Measurements from ENCODE around the gene TRHDE. TPM values are rescaled to one million over a fixed set of nuclear protein-coding genes. Genes with fewer than 3 reads are reported as not detected.

Gene TRHDE
- total RNA-seq, 5 donors from 2014 or later (not counting 1 experiment from before 2014, with no cell fraction given): 0.23 TPM; not detected in 4

GRCh38 chr12:72241552-72241951 is 30.6 kb upstream of the TRHDE start:
- Histone ChIP-seq H3K36me3 (ENCODE audit: control insufficient read depth in 2 of 2, extremely low read depth in 1 of 2, insufficient read depth in 1 of 2, low read length in 1 of 2) (no peaks in the 10 kb centered on the region), H3K27ac (ENCODE audit: low read length) (no peak overlapping the region), H3K9me3 (no peaks in the 10 kb centered on the region), H3K4me1 (ENCODE audit: control insufficient read depth in 1 of 2, extremely low read depth in 1 of 2, insufficient read depth in 2 of 2, low read length in 2 of 2) (no peaks in the 10 kb centered on the region), H3K27me3 (replicated peaks in 1 of 2; ENCODE audit: control insufficient read depth in 2 of 2, extremely low read depth in 1 of 2, insufficient read depth in 2 of 2, low read length in 1 of 2) (no peaks in the 10 kb centered on the region), H3K4me3 (ENCODE audit: control insufficient read depth in 1 of 2, extremely low read depth in 1 of 2, low read length in 1 of 2) (no peak overlapping the region)
- WGBS (ENCODE audit: insufficient coverage): no CpG with 5 or more reads among the region's 3 CpGs
- H3K9me3 Mint-ChIP-seq: peaks cover 2 to 15% (median 12%) of the 10 kb centered on the region in 3 donors
- H3K36me3 Mint-ChIP-seq: no peaks in the 10 kb centered on the region
- H3K27ac Mint-ChIP-seq: no peak overlapping the region
- H3K4me1 Mint-ChIP-seq: no peaks in the 10 kb centered on the region
- POLR2A ChIA-PET: no interaction called here
- CTCF ChIA-PET: interaction anchor here in 1 of 2 donors (0.5 kb wide), 1 partner anchor 994 kb away, joined by 3 read pairs; no protein-coding TSS in a partner anchor
- H3K4me3 Mint-ChIP-seq: no peak overlapping the region
- no peaks in the 10 kb centered on the region for H3K27me3 Mint-ChIP-seq
- DNase-seq (no peak), ATAC-seq (replicated peaks in 1 of 4) (no peak)

DNA sequence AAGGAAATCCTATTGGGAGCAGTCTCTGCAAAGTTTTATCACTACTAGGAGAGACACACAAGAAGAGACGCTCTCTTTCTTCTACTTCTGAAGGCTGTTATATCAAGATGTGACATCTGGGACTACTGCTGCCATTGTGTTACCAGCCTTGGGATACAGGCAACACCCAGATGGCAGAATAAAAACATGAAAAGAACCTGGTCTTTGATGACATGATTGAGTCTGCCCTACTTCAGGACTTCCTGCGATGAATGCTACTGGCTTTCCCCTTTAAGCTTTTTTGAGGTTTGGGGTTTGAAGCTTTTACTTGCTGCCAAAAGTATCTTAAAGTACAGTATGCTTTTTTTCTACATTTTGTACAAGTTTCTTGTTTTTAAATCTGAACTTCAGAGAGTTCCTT is 29.2 kb upstream of the TRHDE start:
- DNase-seq: no peak
- Mint-ChIP-seq H3K4me1 (no peaks in the 10 kb centered on the region), H3K27me3 (no peaks in the 10 kb centered on the region), H3K9me3 (peaks cover 1 to 12% (median 8%) of the 10 kb centered on the region in 3 donors), H3K27ac (no peak overlapping the region), H3K4me3 (no peak overlapping the region), H3K36me3 (no peaks in the 10 kb centered on the region)
- WGBS (ENCODE audit: insufficient coverage): 75% methylated on average over 1 of the region's 2 CpGs
- ChIA-PET POLR2A (no interaction called here), CTCF (no interaction called here)
- Histone ChIP-seq H3K9me3 (no peaks in the 10 kb centered on the region), H3K27me3 (replicated peaks in 1 of 2; ENCODE audit: control insufficient read depth in 2 of 2, extremely low read depth in 1 of 2, insufficient read depth in 2 of 2, low read length in 1 of 2) (no peaks in the 10 kb centered on the region), H3K4me1 (ENCODE audit: control insufficient read depth in 1 of 2, extremely low read depth in 1 of 2, insufficient read depth in 2 of 2, low read length in 2 of 2) (no peaks in the 10 kb centered on the region), H3K36me3 (ENCODE audit: control insufficient read depth in 2 of 2, extremely low read depth in 1 of 2, insufficient read depth in 1 of 2, low read length in 1 of 2) (no peaks in the 10 kb centered on the region), H3K27ac (ENCODE audit: low read length) (no peak overlapping the region), H3K4me3 (ENCODE audit: control insufficient read depth in 1 of 2, extremely low read depth in 1 of 2, low read length in 1 of 2) (no peak overlapping the region)
- ATAC-seq (replicated peaks in 1 of 4): no peak

GRCh38 chr12:72246370-72246769 is 25.8 kb upstream of the TRHDE start:
- Histone ChIP-seq H3K9me3 (no peaks in the 10 kb centered on the region), H3K4me3 (ENCODE audit: control insufficient read depth in 1 of 2, extremely low read depth in 1 of 2, low read length in 1 of 2) (no peak overlapping the region), H3K27ac (ENCODE audit: low read length) (no peak overlapping the region), H3K36me3 (ENCODE audit: control insufficient read depth in 2 of 2, extremely low read depth in 1 of 2, insufficient read depth in 1 of 2, low read length in 1 of 2) (no peaks in the 10 kb centered on the region), H3K4me1 (ENCODE audit: control insufficient read depth in 1 of 2, extremely low read depth in 1 of 2, insufficient read depth in 2 of 2, low read length in 2 of 2) (no peaks in the 10 kb centered on the region), H3K27me3 (replicated peaks in 1 of 2; ENCODE audit: control insufficient read depth in 2 of 2, extremely low read depth in 1 of 2, insufficient read depth in 2 of 2, low read length in 1 of 2) (no peaks in the 10 kb centered on the region)
- ATAC-seq (replicated peaks in 1 of 4) (no peak), DNase-seq (no peak)
- H3K36me3 Mint-ChIP-seq: no peaks in the 10 kb centered on the region
- H3K4me3 Mint-ChIP-seq: no peak overlapping the region
- no peak overlapping the region for H3K27ac Mint-ChIP-seq
- no peaks in the 10 kb centered on the region for H3K27me3 Mint-ChIP-seq
- WGBS (ENCODE audit: insufficient coverage): no CpG with 5 or more reads among the region's 4 CpGs
- ChIA-PET CTCF (no interaction called here), POLR2A (no interaction called here)
- no peaks in the 10 kb centered on the region for H3K4me1 Mint-ChIP-seq
- H3K9me3 Mint-ChIP-seq: peaks cover under 1 to 21% (median 3%) of the 10 kb centered on the region in 3 donors

- Mint-ChIP-seq H3K4me3 (no peak overlapping the region), H3K36me3 (no peaks in the 10 kb centered on the region), H3K27me3 (no peaks in the 10 kb centered on the region), H3K27ac (no peak overlapping the region), H3K9me3 (peaks cover 8 to 27% (median 9%) of the 10 kb centered on the region in 3 donors), H3K4me1 (no peaks in the 10 kb centered on the region)
- no CpG with 5 or more reads among the region's 2 CpGs for WGBS (ENCODE audit: insufficient coverage)
- Histone ChIP-seq H3K36me3 (ENCODE audit: control insufficient read depth in 2 of 2, extremely low read depth in 1 of 2, insufficient read depth in 1 of 2, low read length in 1 of 2) (no peaks in the 10 kb centered on the region), H3K9me3 (no peaks in the 10 kb centered on the region), H3K4me3 (ENCODE audit: control insufficient read depth in 1 of 2, extremely low read depth in 1 of 2, low read length in 1 of 2) (no peak overlapping the region), H3K27me3 (replicated peaks in 1 of 2; ENCODE audit: control insufficient read depth in 2 of 2, extremely low read depth in 1 of 2, insufficient read depth in 2 of 2, low read length in 1 of 2) (no peaks in the 10 kb centered on the region), H3K27ac (ENCODE audit: low read length) (no peak overlapping the region), H3K4me1 (ENCODE audit: control insufficient read depth in 1 of 2, extremely low read depth in 1 of 2, insufficient read depth in 2 of 2, low read length in 2 of 2) (no peaks in the 10 kb centered on the region)
- DNase-seq (no peak), ATAC-seq (replicated peaks in 1 of 4) (no peak)
- POLR2A ChIA-PET: no interaction called here
- CTCF ChIA-PET: no interaction called here
These were observed 21.8 kb upstream of the TRHDE start for GRCh38 chr12:72250346-72250745.

DNA sequence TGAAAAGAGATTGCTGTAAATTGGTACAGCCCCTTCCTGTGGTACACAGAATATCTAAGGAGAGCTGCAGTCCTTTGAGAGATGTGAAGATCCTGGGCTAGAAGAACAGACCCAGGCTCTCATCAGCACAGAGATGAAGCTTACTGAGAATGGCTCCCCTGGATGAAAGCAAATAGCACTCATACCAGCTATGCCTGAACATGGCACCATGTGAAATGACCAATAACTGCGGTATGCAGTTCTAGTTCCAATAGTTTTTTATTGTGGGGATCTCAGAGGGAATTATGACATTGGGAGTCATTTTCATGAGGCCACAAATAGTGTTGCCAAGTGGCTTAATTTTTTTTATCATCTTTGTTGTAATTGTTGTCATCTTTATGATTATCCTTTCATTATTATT is 15.4 kb upstream of the TRHDE start:
- Mint-ChIP-seq H3K9me3 (peaks cover 6 to 15% (median 14%) of the 10 kb centered on the region in 3 donors), H3K27ac (no peak overlapping the region), H3K4me3 (no peak overlapping the region), H3K4me1 (no peaks in the 10 kb centered on the region), H3K27me3 (peaks cover 0 to 2% of the 10 kb centered on the region in 2 donors), H3K36me3 (no peaks in the 10 kb centered on the region)
- Histone ChIP-seq H3K27ac (ENCODE audit: low read length) (no peak overlapping the region), H3K4me1 (ENCODE audit: control insufficient read depth in 1 of 2, extremely low read depth in 1 of 2, insufficient read depth in 2 of 2, low read length in 2 of 2) (no peaks in the 10 kb centered on the region), H3K9me3 (no peaks in the 10 kb centered on the region), H3K27me3 (replicated peaks in 1 of 2; ENCODE audit: control insufficient read depth in 2 of 2, extremely low read depth in 1 of 2, insufficient read depth in 2 of 2, low read length in 1 of 2) (no peaks in the 10 kb centered on the region), H3K36me3 (ENCODE audit: control insufficient read depth in 2 of 2, extremely low read depth in 1 of 2, insufficient read depth in 1 of 2, low read length in 1 of 2) (no peaks in the 10 kb centered on the region), H3K4me3 (ENCODE audit: control insufficient read depth in 1 of 2, extremely low read depth in 1 of 2, low read length in 1 of 2) (no peak overlapping the region)
- CTCF ChIA-PET: no interaction called here
- no peak for DNase-seq
- ATAC-seq (replicated peaks in 1 of 4): no peak
- POLR2A ChIA-PET: no interaction called here
- WGBS (ENCODE audit: insufficient coverage): 100% methylated on average over 1 of the region's 1 CpG

DNA sequence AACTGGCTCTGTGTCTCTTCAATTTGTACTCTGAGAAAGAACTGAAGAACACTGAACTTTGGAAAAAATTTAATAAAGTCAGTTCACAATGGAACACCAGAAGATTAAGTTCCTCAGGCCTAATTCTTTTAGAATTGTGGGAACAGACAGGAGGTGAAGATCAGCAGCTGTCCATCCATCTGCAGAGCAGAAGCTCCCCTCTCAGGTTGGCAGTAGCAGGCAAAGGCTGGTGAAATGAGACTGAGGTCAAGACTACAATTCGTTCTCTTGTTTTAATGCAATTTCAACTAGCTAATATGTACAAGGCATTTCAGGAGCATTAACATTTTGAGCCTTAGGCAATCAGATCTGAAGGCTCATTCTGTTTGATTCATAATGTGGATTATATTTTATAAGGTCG is 10.3 kb upstream of the TRHDE start:
- H3K27me3 Mint-ChIP-seq: peaks cover 0 to 2% of the 10 kb centered on the region in 2 donors
- POLR2A ChIA-PET: no interaction called here
- DNase-seq: no peak
- H3K27ac Mint-ChIP-seq: no peak overlapping the region
- Histone ChIP-seq H3K27me3 (replicated peaks in 1 of 2; ENCODE audit: control insufficient read depth in 2 of 2, extremely low read depth in 1 of 2, insufficient read depth in 2 of 2, low read length in 1 of 2) (no peaks in the 10 kb centered on the region), H3K27ac (ENCODE audit: low read length) (no peak overlapping the region), H3K9me3 (no peaks in the 10 kb centered on the region), H3K4me3 (ENCODE audit: control insufficient read depth in 1 of 2, extremely low read depth in 1 of 2, low read length in 1 of 2) (no peak overlapping the region), H3K4me1 (ENCODE audit: control insufficient read depth in 1 of 2, extremely low read depth in 1 of 2, insufficient read depth in 2 of 2, low read length in 2 of 2) (no peaks in the 10 kb centered on the region), H3K36me3 (ENCODE audit: control insufficient read depth in 2 of 2, extremely low read depth in 1 of 2, insufficient read depth in 1 of 2, low read length in 1 of 2) (no peaks in the 10 kb centered on the region)
- H3K36me3 Mint-ChIP-seq: no peaks in the 10 kb centered on the region
- H3K9me3 Mint-ChIP-seq: no peaks in the 10 kb centered on the region
- H3K4me1 Mint-ChIP-seq: no peaks in the 10 kb centered on the region
- WGBS (ENCODE audit: insufficient coverage): 20% methylated on average over 1 of the region's 2 CpGs
- CTCF ChIA-PET: no interaction called here
- no peak overlapping the region for H3K4me3 Mint-ChIP-seq
- ATAC-seq (replicated peaks in 1 of 4): no peak

DNA sequence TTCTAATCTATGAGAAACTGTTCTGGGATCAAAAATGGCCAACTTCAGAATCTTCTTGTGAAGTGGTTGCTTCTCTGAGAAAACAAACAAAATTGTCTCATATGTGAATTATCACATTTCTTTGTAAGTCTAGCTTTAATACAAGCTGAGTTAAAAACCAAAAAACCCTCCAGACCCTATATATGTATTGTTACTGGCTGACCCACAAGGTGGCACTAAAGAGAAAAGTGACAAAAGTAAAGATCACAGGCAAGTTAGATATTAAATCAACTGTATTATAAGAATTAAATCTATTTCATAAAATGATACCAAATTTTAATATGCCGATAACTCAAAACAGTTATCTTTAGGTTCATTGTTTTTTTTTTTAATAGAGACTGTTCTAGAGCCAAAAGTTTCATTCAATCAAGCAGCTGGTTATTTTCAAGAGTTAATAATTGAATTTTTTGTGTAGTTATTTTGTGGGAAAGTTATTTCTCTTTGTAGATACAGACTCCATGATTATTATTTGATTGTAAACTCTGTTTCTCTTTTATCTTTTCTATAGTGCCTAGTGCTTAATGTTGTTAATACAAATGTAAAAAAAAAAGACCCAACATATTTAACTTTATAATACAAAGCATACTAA is 7.5 kb upstream of the TRHDE start:
- peaks cover 3 to 5% of the 10 kb centered on the region in 2 donors for H3K27me3 Mint-ChIP-seq
- ChIA-PET POLR2A (no interaction called here), CTCF (no interaction called here)

More for the DNA sequence above, 7.5 kb upstream of the TRHDE start:
- H3K9me3 Mint-ChIP-seq: no peaks in the 10 kb centered on the region
- WGBS (ENCODE audit: insufficient coverage): no CpG with 5 or more reads among the region's 1 CpG
- no peak overlapping the region for H3K4me3 Mint-ChIP-seq
- H3K4me1 Mint-ChIP-seq: no peaks in the 10 kb centered on the region
- Histone ChIP-seq H3K27ac (ENCODE audit: low read length) (no peak overlapping the region), H3K4me1 (ENCODE audit: control insufficient read depth in 1 of 2, extremely low read depth in 1 of 2, insufficient read depth in 2 of 2, low read length in 2 of 2) (no peaks in the 10 kb centered on the region), H3K9me3 (no peaks in the 10 kb centered on the region), H3K4me3 (ENCODE audit: control insufficient read depth in 1 of 2, extremely low read depth in 1 of 2, low read length in 1 of 2) (no peak overlapping the region), H3K27me3 (replicated peaks in 1 of 2; ENCODE audit: control insufficient read depth in 2 of 2, extremely low read depth in 1 of 2, insufficient read depth in 2 of 2, low read length in 1 of 2) (no peaks in the 10 kb centered on the region), H3K36me3 (ENCODE audit: control insufficient read depth in 2 of 2, extremely low read depth in 1 of 2, insufficient read depth in 1 of 2, low read length in 1 of 2) (no peaks in the 10 kb centered on the region)
- no peak overlapping the region for H3K27ac Mint-ChIP-seq
- H3K36me3 Mint-ChIP-seq: no peaks in the 10 kb centered on the region
- no peak for DNase-seq
- no peak for ATAC-seq (replicated peaks in 1 of 4)

All from T-cell (primary cell).